Endothelial cell (in vitro differentiated cells): ENCODE data around the gene ZNF746. TPM values are rescaled to one million over a fixed set of nuclear protein-coding genes. Genes with fewer than 3 reads are reported as not detected.

Experiments used
- DNase-seq: peaks from one replicate; pipeline ENCODE4 v3.0.0; 2021; ENCODE audit warnings: low spot score
- H3K27ac Mint-ChIP-seq: one replicate; pipeline ENCODE4 v1.8.0; 2021; ENCODE audit warnings: mixed read lengths, inconsistent platforms; ENCODE audit not compliant: unreplicated experiment
- H3K27me3 Mint-ChIP-seq: one replicate; pipeline ENCODE4 v1.8.0; 2021; ENCODE audit warnings: mild to moderate bottlenecking, moderate library complexity, mixed read lengths, inconsistent platforms; ENCODE audit not compliant: unreplicated experiment
- H3K36me3 Mint-ChIP-seq: one replicate; pipeline ENCODE4 v1.8.0; 2021; ENCODE audit warnings: mild to moderate bottlenecking, low read depth, mixed read lengths, inconsistent platforms; ENCODE audit not compliant: unreplicated experiment
- H3K4me1 Mint-ChIP-seq: one replicate; pipeline ENCODE4 v1.8.0; 2021; ENCODE audit warnings: mild to moderate bottlenecking, mixed read lengths, inconsistent platforms; ENCODE audit not compliant: unreplicated experiment
- H3K4me3 Mint-ChIP-seq: one replicate; pipeline ENCODE4 v1.8.0; 2021; ENCODE audit warnings: mild to moderate bottlenecking, mixed read lengths, inconsistent platforms; ENCODE audit not compliant: unreplicated experiment
- H3K9me3 Mint-ChIP-seq: one replicate; pipeline ENCODE4 v1.8.0; 2021; ENCODE audit warnings: mixed read lengths, inconsistent platforms; ENCODE audit not compliant: unreplicated experiment
- total RNA-seq: library from RNA; stranded (reverse); fragmentation: NEBNext Ultra II Directional; extraction: Animal tissue kit (Norgen Biotek cat#: 25700); gene quantifications from one replicate; pipeline ENCODE4 v1.2.1, GENCODE V29; 2021; ENCODE audit not compliant: unreplicated experiment
- TF ChIP-seq, protein P1 (sequence below): fragments of 200-600 bp; sonication (generic); IDR thresholded peaks from one replicate; pipeline ENCODE4 v1.5.0; 2021; ENCODE audit warnings: antibody characterized with exemption; ENCODE audit not compliant: unreplicated experiment

The ZNF746 gene
- total RNA-seq, 1 donor from 2014 or later, result 23.8 TPM

DNA sequence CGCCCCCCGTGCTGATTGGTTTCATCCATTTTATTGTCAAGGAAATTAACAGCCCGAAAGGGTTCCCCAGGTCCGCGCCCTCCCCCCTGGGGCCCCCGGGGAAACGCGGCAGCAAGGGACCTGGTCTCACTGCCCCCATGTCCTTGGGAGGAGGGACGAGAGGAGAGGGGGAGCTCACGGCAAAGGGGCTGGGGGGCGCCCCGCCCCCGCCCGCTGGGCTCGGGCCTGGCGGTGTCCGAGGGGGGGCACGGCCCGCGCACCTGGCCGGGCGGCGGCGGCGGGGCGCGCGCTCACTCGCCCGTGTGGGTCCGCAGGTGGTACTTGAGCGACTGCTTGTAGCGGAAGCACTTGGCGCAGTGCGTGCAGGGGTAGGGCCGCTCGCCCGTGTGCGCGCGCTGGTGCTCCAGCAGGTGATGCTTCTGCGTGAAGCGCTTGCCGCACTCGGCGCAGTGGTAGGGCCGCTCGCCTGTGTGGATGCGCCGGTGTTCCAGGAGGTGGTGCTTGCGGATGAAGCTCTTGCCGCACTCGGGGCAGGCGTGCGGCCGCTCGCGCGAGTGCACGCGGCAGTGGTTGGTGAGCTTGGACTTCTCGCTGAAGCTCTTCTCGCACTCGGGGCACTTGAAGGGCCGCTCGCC lies 66.0 kb downstream of the ZNF746 start:
- Mint-ChIP-seq H3K27ac (no peak overlapping the region), H3K9me3 (no peaks in the 10 kb centered on the region), H3K4me1 (peaks cover 2% of the 10 kb centered on the region)

DNA sequence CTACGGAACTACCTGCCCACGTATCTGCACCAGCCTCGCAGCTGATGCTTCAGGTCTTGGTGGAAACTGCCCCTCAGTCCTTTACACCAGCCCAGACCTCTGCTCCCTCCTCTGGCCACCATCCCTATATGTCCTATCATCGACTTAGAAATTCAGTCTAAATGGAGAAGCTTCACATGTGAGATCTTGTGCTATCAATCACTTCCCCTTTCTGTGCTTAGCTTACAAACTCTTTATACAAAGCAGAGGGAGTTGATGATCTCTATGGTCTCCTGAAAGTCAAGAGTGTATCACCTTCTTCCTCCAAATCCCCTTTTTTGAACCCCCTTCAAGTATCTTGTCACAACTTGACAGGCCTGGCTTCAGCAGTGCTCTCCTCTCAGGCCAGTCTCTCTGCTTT lies 67.4 kb downstream of the ZNF746 start:
- Mint-ChIP-seq H3K4me1 (peaks cover 2% of the 10 kb centered on the region), H3K36me3 (peaks cover 39% of the 10 kb centered on the region), H3K9me3 (no peaks in the 10 kb centered on the region), H3K4me3 (no peak overlapping the region), H3K27ac (no peak overlapping the region), H3K27me3 (peaks cover 3% of the 10 kb centered on the region)
- DNase-seq, result no peak
- TF ChIP-seq, protein P1, sequence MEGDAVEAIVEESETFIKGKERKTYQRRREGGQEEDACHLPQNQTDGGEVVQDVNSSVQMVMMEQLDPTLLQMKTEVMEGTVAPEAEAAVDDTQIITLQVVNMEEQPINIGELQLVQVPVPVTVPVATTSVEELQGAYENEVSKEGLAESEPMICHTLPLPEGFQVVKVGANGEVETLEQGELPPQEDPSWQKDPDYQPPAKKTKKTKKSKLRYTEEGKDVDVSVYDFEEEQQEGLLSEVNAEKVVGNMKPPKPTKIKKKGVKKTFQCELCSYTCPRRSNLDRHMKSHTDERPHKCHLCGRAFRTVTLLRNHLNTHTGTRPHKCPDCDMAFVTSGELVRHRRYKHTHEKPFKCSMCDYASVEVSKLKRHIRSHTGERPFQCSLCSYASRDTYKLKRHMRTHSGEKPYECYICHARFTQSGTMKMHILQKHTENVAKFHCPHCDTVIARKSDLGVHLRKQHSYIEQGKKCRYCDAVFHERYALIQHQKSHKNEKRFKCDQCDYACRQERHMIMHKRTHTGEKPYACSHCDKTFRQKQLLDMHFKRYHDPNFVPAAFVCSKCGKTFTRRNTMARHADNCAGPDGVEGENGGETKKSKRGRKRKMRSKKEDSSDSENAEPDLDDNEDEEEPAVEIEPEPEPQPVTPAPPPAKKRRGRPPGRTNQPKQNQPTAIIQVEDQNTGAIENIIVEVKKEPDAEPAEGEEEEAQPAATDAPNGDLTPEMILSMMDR, result no peak

More for the DNA sequence above, 66.0 kb downstream of the ZNF746 start:
- peak overlapping the region; percentile 15 for H3K4me3 Mint-ChIP-seq
- H3K27me3 Mint-ChIP-seq, result no peaks in the 10 kb centered on the region
- TF ChIP-seq, protein P1, result no peak
- peaks cover 40% of the 10 kb centered on the region for H3K36me3 Mint-ChIP-seq
- DNase-seq, result no peak

DNA sequence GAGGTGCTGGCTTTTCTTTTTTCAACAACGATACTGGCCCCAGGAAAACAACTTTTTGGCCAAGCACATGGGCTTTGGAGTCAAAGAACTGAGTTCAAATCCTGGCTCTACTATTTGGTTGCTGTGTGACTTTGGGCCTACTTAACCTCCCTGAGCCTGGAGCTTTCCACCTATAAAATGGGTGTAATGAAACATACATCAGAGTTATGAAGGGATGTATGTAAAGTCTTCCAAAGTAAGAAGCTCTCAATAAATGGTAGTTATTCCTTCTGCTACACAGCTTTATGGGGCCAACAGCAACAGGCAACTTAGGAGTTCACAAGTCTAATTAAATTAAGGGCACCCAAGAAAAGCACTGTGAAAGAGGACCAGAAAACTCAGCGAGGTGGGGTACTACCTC lies 69.7 kb downstream of the ZNF746 start:
- Mint-ChIP-seq H3K27me3 (peaks cover 3% of the 10 kb centered on the region), H3K27ac (no peak overlapping the region), H3K36me3 (peaks cover 22% of the 10 kb centered on the region), H3K4me1 (peaks cover 2% of the 10 kb centered on the region), H3K4me3 (no peak overlapping the region), H3K9me3 (no peaks in the 10 kb centered on the region)
- DNase-seq, result no peak
- TF ChIP-seq, protein P1, result no peak

DNA sequence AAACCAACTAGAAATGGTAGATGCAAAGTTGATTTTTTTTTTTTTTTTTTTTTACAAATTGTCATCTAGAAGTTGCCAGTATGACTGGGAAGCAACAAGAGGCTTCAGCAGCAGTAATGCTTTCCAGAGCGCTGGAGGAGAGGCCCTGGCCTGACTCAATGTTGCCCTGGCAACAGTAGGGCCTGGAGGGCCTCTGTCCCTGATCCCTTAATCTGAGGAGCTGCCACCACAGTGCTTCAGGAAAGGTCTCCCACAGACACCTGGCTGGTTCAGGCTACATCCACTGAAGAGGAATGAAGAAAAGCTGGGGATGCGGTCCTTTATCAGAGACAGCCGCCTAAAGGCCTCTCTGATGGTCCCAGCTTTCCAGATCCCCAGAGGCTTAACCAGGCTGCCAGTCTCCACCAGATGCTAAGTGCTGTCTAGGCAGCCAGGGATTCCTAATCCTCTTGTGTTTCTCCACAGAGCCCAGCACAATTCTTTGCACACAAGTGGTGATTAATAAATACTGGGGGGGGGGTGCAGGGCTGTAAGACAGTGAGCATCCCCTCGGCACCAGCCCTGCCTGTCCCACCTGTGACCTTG lies 70.4 kb downstream of the ZNF746 start:
- Mint-ChIP-seq H3K4me1 (no peaks in the 10 kb centered on the region), H3K4me3 (no peak overlapping the region), H3K27me3 (peaks cover 3% of the 10 kb centered on the region), H3K36me3 (peaks cover 18% of the 10 kb centered on the region), H3K27ac (no peak overlapping the region), H3K9me3 (no peaks in the 10 kb centered on the region)
- TF ChIP-seq, protein P1, result no peak
- no peak for DNase-seq

DNA sequence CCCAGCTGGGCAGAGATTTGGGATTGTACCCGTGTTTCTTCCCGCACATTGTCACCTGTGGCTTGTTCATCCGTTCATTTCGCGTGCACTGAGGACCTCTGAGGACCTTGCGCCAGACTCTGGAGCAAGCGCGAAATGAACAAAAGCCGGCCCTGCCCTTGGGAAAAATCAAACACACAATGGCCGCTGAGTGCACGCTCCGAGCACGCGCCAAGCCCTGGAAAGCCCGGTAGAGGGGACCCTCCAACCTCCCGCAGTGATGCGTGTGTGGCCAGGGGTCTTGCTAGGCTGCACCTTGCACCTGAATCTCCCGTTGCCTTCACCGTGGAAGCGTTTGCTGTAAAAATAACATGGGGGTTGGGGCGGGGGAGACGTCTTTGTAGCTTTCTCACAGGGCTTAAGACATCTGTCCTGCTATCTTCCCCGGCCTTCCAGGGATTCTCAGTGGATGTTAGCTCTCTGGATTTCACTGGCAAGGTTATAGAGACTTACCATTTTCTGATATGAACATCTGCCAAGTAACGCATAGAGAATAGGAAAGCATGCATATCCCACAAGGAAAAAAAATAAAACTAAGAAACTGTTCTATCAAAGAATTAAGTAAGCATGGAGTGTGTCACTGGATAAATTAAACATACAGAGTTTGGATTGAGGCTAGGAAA lies 74.0 kb downstream of the ZNF746 start:
- H3K27me3 Mint-ChIP-seq, result peaks cover 5% of the 10 kb centered on the region
- no peaks in the 10 kb centered on the region for H3K9me3 Mint-ChIP-seq
- peak overlapping the region; percentile 24 for H3K4me3 Mint-ChIP-seq
- TF ChIP-seq, protein P1, result no peak
- no peak for DNase-seq
- H3K27ac Mint-ChIP-seq, result no peak overlapping the region
- H3K4me1 Mint-ChIP-seq, result no peaks in the 10 kb centered on the region
- peaks cover 3% of the 10 kb centered on the region for H3K36me3 Mint-ChIP-seq
